GM21526 (cell line): ENCODE measurements around the gene TMEM212.
"Not testable (repeated sequence)": the region's sequence is repeated elsewhere in the genome, so short reads cannot be mapped to it uniquely, and the experiment has no call there.

Experiments used
- ATAC-seq: cut with Tn5 transposase; IDR thresholded peaks from one replicate; pipeline ENCODE4 v1.9.1; 2021; ENCODE audit warnings: moderate library complexity; ENCODE audit not compliant: unreplicated experiment, low FRiP score

The TMEM212 gene

DNA sequence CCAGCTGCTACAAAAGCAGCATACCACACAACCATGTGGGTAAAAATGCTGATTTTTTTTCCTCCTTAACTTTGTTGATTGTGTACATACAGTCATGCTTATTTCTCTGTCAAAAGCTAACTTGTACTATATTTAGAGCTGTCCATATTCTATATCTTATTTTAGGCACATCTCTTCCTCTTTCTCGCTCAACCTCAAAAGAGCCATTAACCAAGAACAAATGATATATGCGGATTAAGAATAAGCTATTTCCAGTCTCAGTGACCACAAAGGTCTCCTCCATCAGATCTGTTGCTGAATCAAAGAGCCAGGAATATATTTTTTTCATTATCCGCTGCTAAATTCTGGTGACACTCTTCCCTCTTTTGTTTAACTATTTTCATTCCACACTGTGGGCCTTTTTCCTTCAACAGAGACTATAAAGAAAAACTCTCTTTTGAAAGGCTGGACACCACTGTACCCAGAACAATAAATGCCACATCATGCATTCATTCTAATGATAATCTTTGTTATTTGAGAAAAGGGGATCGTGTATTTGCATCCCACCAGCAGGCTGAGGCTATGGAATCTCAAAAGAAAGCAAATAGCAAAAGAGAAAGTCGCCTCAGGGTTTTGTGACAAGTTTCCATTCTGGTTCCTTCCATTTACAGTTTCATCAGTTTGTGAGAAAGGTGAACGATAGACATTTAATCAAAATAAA is 8.0 kb downstream of the TMEM212 start:
- ATAC-seq, result no peak

DNA sequence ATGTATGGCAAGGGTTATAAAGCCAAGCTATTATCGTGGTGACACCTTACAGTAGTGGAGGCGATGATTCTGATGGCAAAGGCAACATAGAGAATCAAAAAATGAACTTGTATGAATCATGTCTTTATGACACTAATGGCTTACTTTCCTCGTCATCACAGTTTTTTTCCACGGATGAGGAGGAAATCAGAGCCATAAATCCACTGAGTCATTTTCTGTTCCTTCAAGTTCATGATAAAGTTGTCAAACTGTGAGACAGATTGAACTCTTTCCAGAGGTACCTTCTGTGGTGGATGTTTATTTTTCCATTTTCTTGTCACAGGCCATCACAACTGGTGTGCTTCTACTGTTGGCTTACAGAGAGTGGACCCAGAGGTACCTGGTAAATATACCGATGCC is 8.5 kb downstream of the TMEM212 start:
- no peak for ATAC-seq

DNA sequence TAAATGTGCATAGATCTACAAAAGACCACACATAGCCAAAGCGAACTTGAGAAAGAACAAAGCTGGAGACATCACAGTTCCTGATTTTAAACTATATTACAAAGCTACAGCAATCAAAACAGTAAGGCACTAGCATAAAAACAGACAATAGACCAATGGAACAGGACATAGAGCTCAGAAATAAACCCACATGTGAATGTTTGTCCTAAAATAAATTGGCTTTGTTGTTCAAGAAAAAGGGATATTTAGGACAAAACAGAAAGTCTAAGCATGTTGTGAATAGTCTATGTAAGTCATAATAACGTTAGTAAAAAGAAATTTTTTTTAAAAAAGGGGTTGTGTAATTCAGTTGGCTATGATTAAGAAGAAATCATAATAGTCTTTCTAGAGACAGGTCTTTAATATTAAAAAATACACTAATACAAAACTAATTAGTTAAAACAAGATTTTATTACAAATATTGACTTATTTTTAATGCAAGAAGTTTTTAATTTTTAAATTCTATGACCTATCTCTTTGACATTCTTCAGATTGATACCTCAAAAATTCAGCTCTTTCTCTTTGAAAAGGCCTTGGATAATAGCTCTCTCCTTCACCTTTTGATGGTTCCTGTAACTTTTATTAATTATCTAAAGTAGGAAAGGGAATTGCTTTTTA is 11.6 kb downstream of the TMEM212 start:
- no peak for ATAC-seq

DNA sequence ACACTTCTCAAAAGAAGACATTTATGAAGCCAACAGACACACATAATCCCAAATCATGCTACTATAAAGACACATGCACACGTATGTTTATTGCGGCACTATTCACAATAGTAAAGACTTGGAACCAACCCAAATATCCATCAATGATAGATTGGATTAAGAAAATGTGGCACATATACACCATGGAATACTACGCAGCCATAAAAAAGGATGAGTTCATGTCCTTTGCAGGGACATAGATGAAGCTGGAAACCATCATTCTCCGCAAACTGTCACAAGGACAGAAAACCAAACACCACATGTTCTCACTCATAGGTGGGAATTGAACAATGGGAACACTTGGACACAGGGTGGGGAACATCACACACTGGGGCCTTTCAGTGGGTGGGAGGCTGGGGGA is 15.6 kb downstream of the TMEM212 start:
- not testable (repeated sequence) for ATAC-seq

DNA sequence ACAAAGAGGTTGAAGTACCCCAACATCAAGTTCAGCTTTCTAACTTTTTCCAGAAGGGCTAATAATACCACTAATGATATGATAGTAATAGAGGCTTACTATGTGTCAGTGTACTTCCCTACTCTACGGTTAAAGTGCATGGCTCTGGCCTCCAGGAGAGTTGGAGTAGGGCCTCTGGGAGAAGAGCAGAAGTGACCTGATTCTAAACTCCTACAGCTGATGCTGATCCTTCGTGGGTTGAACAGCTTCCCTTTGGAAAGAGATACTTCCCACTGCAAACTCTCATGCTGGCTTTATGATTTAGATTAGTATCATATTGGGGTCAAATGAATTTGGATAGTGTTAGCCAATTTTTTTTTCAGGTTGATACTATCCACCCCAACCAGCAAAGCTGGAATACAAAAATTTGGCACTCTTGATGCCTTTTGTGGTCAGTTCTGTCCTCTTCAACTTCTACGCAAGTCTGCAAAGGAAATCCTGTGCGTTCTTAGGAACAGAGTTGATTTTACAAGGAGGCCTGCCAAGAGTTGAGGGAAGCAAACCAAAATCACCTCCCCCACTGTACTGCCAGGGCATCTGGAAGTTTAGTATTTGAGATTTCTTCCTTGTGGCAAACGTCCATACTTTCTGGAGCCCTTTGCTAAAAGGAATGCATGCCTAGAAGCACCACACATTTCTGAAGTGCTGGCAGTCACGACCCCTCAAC is 17.8 kb downstream of the TMEM212 start:
- no peak for ATAC-seq

DNA sequence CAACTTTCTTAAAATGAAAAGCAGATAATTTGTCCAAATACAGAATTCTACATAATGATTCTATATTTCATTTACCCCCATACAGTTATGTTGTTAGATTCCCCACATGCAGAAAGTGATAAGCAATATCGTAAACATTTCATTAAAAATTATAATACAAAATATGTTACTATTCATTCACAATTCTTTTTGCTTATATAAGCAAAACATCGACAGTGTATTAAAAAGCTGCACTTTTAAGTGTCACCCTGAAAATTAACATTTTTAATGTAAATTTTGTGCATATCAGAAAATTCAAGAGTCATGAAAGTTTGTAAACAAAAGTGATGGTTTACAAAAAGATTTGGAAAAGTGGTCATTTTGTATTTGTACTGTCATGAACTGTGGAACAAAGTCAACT is 19.2 kb downstream of the TMEM212 start:
- no peak for ATAC-seq

DNA sequence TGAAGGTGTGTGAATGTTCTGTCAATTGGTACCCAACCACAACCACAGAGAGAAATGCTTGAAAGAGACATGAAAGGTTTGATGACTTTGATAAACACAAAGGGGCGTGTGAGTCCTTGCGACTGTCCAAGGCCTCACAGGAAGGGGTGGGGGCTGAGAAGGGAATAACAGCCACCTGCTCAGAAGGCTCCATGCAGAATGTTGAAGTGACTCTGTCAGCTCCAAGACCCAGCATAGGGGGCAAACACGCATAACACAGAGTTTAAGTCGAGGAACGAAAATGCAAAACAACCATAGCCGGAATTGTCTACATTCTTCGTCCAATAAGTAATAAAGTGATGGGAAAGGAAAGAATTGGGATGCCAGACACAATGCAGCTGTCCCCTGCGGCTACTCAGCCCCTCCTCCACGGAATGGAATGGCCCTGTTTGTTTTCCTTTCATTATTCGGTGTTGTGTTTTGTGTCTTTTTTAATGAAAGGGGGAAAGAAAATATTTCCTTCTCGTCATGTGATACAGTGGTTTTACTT is 19.9 kb downstream of the TMEM212 start:
- ATAC-seq, result no peak

DNA sequence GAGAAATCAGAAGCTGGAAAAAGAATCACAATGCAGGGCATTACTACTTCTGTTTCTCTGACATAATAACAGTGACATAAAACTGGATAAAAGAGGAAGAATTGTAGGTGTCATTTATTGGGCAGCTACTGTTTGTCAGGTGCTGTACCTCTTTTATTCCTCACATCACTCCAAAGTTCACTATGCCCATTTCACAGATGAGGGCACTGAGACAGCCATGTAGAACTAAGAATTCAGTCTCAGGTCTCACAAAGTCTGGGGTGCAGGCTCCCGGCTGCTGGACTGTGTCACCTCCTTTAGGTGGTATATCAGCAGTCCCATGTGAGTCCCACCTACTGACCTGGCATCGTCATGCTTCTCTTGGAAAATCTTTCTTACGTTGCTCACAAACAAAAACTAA is 20.8 kb downstream of the TMEM212 start:
- ATAC-seq, result no peak

DNA sequence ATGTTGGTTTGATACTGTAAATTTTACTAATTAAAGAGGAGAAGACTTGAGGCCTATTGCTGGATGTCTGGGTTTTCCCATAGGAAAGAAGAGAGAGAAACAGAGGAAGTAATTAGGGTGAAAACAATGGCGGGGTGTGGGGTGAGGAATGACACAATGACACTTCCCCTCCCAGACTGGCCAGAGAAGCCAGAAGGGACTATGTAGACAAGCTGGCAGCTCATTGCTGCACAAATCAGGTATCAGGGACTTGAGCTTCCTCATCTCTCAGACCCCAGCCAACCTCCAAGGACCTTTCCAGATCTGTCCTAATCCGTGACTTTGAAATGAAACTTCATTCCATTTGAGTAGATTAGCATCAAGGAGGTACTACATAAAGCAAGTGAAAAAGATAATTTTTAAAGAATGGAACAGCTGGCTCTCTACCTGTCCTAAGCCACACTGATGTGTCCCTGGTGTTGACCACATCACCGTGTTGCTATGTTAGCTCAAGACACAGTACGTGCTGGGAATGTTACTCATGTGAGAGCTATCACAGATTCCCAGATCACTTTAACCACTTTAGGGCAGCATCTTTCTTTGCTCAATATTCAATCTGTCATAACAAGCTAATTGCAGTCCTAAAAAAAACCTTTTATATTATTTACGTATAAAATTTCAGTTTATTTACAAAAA is 22.2 kb downstream of the TMEM212 start:
- ATAC-seq, result no peak

DNA sequence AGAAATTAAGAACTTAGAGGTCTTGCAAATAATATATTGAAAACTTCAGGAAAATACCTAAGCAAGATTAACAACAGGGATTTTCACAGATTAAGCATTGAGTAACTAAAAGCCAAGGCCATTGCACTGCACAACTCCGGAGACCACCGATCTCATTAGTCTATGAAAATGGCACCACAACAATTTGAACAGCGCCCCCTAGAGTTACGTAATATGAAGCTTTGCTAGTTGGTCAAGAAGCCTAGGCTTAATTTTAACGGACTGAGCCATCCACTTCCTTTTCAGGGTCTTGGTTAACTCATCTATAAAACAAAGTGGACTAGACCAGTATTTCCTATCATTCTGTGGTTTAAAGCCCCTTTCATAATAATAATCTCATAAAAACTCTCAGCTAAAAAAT is 24.8 kb downstream of the TMEM212 start:
- ATAC-seq, result no peak

DNA sequence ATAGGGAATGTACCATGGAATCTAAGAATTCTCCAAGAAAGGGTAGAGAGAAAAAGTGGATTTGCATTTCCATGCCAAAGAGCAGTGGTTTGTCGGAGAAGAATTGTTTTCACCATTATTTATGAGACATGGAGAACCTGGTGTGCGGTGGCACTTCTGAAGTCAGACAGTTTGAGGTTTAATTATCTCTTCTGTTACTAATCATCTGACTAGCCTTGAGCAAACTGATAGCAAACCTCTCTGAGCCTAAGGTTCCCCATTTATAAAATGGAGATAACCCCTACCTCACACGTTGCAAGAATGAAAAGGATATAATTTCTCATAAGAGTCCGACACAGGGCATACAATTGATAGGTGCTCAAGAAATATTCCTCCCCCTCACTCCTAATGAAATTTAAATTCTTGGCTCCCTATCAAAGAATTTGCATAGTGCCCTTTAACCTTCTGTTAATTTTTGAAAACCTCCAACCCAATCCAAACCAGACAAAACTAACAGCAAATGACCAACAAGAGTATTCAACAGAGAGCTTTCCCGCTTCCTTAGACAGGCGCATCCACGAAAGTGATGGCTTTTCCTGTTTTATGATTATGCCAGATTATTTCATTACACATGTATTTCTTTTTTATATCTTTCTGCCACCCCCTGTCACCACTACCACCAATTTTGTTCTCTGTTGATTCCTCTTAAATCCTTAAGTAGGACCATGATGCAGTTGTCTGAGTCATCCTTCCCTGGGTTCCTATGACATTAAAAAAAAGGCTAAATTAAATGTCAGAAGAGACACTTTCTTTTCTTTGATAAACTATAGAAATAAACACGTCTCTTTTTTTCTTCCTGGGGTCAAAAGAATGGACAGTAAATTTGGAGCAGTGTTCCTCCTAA is 28.5 kb downstream of the TMEM212 start:
- ATAC-seq, result no peak

DNA sequence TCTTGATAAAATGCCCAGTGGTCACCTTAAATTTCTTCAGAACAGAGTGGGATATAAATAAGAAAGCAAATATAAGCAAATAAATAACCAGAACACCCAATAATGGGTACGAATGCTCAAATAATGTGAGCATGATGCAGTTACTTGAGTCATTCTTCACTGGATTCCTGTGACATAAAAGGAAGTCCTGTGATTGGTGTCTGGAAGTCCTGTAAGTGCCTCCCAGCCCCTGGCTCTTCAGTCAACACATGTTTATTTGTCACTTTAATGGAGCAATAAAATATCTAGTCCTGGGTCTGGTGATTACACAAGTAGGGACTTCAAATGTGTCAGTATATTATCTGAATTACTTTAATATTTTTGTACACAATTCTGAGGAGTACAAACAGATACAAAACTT is 30.4 kb downstream of the TMEM212 start:
- ATAC-seq, result no peak

DNA sequence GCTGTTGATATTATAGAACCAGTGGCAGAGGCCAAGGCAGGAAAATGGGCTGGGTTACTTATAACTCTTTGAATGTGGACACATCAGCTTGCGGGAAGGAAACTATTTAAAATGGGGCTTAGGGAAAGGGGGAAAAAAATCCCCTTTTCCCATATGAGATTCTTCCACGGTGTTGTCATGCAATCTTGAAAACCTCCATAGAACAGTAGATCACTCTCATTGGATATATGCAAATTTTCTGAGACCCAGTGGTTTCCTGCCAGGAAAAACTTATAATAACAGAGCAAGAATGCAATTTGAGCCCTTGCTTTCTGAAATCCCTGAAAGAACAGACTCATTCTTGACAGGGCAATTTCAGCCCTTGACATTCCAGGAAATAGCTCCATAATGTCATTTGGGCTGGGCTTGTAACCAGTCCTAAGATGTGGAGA is 31.1 kb downstream of the TMEM212 start:
- no peak for ATAC-seq

DNA sequence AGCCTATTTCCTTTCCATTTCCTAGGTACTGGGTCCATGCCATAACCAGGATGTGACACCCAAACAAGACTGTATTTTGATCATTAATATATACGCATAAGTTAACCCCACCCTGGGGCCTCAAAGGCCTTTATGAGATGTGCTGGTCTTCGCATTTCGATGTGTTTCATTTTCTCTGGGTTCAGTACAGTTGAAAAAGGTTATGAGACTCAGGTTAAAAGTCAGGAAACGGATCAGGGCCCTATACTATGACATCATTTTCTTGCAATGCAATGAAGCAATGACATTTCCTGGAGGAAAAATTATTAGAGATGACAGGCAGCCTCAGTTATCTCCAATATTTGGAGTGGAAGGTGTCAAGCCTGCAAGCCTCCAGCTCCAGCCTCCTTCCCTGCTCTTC is 31.7 kb downstream of the TMEM212 start:
- no peak for ATAC-seq

DNA sequence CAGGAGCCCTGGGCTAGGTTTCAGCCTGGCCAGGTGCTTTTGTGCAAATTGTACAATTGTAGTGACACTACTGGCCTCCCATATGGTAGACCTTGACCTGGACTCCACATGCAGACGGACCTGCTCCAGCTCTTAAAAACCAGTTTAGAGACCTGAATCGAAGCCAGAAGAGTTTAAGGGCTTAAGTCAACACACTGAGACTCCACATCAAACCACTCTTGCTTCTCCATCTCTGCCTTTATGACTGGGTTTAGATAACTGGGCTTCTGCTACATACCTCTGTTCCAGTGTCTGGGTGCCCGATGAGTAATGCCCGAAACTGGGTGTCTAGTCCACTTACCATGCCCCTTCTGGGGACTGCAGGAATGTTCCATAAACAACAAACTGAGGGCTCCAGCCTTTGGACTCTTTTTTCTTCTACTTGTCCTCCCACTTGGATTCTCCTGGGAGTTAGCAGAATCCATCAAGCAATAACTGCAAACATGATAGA is 32.8 kb downstream of the TMEM212 start:
- no peak for ATAC-seq

DNA sequence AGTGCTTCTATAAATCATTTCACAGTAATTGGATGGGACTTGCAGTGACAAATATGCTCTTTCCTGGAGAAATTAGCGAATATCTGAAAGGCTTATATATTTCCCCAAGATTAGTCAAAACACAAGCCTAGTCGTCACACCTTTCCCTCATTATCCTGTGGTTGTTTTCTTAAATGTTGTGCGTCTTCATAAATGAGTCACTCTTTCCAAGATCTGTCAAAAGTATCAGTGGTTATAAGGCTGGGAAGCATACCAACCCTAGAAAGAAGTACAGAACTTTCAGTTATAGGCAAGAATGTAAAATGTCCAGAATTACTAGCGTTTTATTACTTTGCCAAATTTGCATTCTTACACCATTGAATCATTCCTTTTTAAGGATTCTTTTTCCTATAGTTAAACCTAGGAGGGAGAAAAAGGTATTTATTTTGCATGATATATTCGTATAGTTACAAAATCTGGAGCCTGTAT is 33.6 kb downstream of the TMEM212 start:
- ATAC-seq, result no peak

DNA sequence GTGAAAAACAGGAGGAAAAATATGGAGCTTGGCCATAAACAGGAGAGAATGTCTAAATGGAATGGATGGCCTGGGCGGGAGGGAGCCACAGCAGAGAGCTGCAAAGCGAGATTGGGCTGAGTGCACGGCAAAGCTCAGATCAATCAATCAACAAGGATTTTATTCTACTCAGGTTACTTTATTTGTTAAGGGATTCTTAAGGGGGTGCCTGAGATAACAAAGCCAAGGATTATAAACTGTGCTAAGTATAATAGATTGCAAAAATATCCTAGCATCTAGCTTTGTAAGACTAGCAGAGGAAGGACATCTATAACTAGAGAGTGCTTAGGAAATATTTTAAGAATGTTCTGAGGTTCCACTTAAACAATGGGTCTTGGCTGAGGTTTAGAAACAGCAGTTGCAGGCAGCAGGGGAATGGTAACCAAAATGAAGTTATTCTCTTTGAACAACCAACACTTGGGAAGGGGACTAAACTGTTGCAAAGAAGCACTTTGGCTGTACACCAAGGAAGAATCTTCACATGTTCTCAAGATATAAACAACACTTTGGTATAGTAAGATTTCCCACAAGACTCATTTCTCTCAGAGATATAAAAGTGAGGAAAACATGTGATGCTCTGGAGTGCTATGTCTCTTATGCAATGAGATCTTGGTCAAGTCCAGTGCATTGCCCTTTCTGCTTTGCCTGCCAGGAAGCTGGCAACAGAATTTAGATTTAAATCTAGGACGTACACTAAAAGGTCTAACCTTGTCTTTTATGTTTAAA is 35.5 kb downstream of the TMEM212 start:
- ATAC-seq, result no peak

DNA sequence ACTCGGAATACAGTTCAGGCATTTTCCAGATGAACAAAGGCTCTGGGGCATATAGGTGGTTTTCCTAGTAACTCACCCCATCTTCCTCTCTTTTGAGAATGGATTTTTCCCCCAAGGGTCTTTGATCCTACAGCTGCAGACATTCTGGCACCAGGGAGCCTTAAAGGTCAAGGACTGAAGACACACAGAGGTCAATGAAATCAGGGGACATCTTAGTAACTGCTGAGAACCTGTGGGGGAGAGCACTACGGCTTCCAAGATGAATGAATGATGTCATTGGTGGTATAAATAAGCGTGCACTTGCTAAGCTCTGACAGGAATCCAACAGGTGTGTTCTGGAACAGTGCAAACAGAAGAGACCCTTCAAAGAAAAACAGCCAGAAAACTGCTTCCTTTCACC is 36.3 kb downstream of the TMEM212 start:
- ATAC-seq, result no peak
